Measurements from ENCODE around the gene RFXANK.

- TF ChIP-seq CTCF (IDR thresholded peaks at IDR 0.05) (no peak), ZFX (IDR thresholded peaks at IDR 0.05; ENCODE audit: borderline replicate concordance) (no peak)
Measured at GRCh38 chr19:19145281-19145680, 46.8 kb upstream of the RFXANK start.

Measured in 22Rv1 (cell line).